OCI-LY1 (cell line): ENCODE data around the gene GKN2.
"Not testable (repeated sequence)": the region's sequence is repeated elsewhere in the genome, so short reads cannot be mapped to it uniquely, and the experiment has no call there.

Experiments
- EZH2 ChIP-seq: fragments of 200-600 bp; sonication (generic), shearing (Covaris generic); IDR thresholded peaks from 2 replicates; pipeline ENCODE4 v1.8.0; 2017; ENCODE audit warnings: borderline replicate concordance, mixed run types, mild to moderate bottlenecking, antibody characterized with exemption, low read length, moderate library complexity, mixed read lengths
- TF ChIP-seq, protein P1 (sequence below): fragments of 200-600 bp; sonication (generic), shearing (Covaris generic); IDR thresholded peaks from 2 replicates; pipeline ENCODE4 v1.5.1; 2017; ENCODE audit warnings: mild to moderate bottlenecking, antibody characterized with exemption, low read length, moderate library complexity, mixed read lengths

DNA sequence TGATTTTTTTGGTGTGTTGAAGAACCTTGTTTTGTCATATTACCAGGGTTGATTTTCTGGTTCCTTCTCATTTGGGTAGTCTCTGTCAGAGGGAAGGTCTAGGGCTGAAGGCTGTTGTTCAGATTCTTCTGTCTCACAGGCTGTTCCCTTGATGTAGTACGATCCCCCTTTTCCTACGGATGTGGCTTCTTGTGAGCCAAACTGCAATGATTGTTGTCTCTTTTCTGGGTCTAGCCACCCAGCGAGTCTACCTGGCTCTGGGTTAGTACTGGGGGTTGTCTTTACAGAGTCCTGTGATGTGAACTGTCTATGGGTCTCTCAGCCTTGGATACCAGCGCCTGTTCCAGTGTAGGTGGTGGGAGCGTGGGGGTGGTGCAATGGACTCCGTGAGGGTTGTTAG lies 56.7 kb downstream of the GKN2 start:
- TF ChIP-seq, protein P1, sequence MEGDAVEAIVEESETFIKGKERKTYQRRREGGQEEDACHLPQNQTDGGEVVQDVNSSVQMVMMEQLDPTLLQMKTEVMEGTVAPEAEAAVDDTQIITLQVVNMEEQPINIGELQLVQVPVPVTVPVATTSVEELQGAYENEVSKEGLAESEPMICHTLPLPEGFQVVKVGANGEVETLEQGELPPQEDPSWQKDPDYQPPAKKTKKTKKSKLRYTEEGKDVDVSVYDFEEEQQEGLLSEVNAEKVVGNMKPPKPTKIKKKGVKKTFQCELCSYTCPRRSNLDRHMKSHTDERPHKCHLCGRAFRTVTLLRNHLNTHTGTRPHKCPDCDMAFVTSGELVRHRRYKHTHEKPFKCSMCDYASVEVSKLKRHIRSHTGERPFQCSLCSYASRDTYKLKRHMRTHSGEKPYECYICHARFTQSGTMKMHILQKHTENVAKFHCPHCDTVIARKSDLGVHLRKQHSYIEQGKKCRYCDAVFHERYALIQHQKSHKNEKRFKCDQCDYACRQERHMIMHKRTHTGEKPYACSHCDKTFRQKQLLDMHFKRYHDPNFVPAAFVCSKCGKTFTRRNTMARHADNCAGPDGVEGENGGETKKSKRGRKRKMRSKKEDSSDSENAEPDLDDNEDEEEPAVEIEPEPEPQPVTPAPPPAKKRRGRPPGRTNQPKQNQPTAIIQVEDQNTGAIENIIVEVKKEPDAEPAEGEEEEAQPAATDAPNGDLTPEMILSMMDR = not testable (repeated sequence)
- not testable (repeated sequence) for TF ChIP-seq EZH2
